DOHH2 (cell line): ENCODE results near the gene NPEPL1.

Experiments used
- H3F3A ChIP-seq: fragments of 200-600 bp; sonication (generic), shearing (Covaris generic); 2 replicates; pipeline ENCODE4 v1.6.0; 2016; ENCODE audit warnings: antibody characterized with exemption, mild to moderate bottlenecking; ENCODE audit not compliant: control insufficient read depth, insufficient read depth
- H3K27ac ChIP-seq: fragments of 200-600 bp; sonication (generic); 2 replicates; pipeline ENCODE4 v1.5.1; 2014; ENCODE audit warnings: low read depth, mild to moderate bottlenecking, low read length, moderate library complexity
- H3K27me3 ChIP-seq: fragments of 200-600 bp; sonication (generic); 2 replicates; pipeline ENCODE4 v1.6.1; 2014; ENCODE audit warnings: mild to moderate bottlenecking, low read length, mixed read lengths; ENCODE audit not compliant: control insufficient read depth
- H3K36me3 ChIP-seq: fragments of 200-600 bp; sonication (generic); 2 replicates; pipeline ENCODE4 v1.6.1; 2014; ENCODE audit warnings: mild to moderate bottlenecking, low read length, moderate library complexity, mixed read lengths; ENCODE audit not compliant: control insufficient read depth
- H3K4me1 ChIP-seq: fragments of 200-600 bp; sonication (generic); 2 replicates; pipeline ENCODE4 v1.6.1; 2014; ENCODE audit warnings: mild to moderate bottlenecking, low read length, mixed read lengths; ENCODE audit not compliant: control insufficient read depth
- H3K4me2 ChIP-seq: fragments of 200-600 bp; sonication (generic); 2 replicates; pipeline ENCODE4 v1.6.0; 2014; ENCODE audit warnings: mild to moderate bottlenecking, low read length, moderate library complexity
- H3K4me3 ChIP-seq: fragments of 200-600 bp; sonication (generic); 2 replicates; pipeline ENCODE4 v1.5.1; 2014; ENCODE audit warnings: mild to moderate bottlenecking, low read length, mixed read lengths
- H3K79me2 ChIP-seq: fragments of 200-600 bp; sonication (generic); 2 replicates; pipeline ENCODE4 v1.6.1; 2014; ENCODE audit warnings: mild to moderate bottlenecking, low read length, mixed read lengths; ENCODE audit not compliant: control insufficient read depth
- H3K9me2 ChIP-seq: fragments of 200-600 bp; sonication (generic); replicated peaks from 2 replicates; pipeline ENCODE4 v1.6.1; 2014; ENCODE audit warnings: mild to moderate bottlenecking, low read length, mixed read lengths; ENCODE audit not compliant: control insufficient read depth
- H3K9me3 ChIP-seq: fragments of 200-600 bp; sonication (generic); 2 replicates; pipeline ENCODE4 v1.6.1; 2014; ENCODE audit warnings: antibody characterized with exemption, low read length, mixed read lengths; ENCODE audit not compliant: control insufficient read depth, insufficient read depth
- H4K20me1 ChIP-seq: fragments of 200-600 bp; sonication (generic); 2 replicates; pipeline ENCODE4 v1.6.0; 2014; ENCODE audit warnings: low read depth, mild to moderate bottlenecking, antibody characterized with exemption, low read length, moderate library complexity; ENCODE audit not compliant: control insufficient read depth, insufficient read depth
- EZH2phosphoT487 ChIP-seq: fragments of 200-600 bp; sonication (generic); IDR thresholded peaks from 2 replicates; pipeline ENCODE4 v1.6.1; 2017; ENCODE audit warnings: borderline replicate concordance, mild to moderate bottlenecking, antibody characterized with exemption, low read length, moderate library complexity, mixed read lengths
- TF ChIP-seq, protein P1 (sequence below): fragments of 200-600 bp; sonication (generic); IDR thresholded peaks from one replicate; pipeline ENCODE4 v1.5.1; 2014; ENCODE audit warnings: antibody characterized with exemption, mild to moderate bottlenecking, low read depth, low read length; ENCODE audit not compliant: poor library complexity, severe bottlenecking

The NPEPL1 gene

DNA sequence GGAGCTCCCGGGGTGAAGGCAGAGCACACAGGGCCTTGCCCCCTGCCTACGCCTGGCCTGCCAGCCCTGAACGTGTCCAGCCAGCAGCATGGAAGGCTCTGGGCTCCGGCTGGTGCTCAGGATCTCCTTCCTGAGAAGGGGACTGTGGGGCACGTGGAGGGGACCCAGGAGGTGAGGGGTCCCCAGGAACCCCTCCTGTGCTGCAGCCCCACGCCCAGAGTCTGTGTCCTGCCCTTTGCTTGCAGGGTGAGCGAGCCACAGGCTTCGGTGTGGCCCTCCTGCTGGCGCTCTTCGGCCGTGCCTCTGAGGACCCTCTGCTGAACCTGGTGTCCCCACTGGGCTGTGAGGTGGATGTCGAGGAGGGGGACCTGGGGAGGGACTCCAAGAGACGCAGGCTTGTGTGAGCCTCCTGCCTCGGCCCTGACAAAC is 22.3 kb downstream of the NPEPL1 start:
- Histone ChIP-seq H3K27me3 (no peaks in the 10 kb centered on the region), H4K20me1 (no peaks in the 10 kb centered on the region), H3K79me2 (no peaks in the 10 kb centered on the region), H3K36me3 (no peaks in the 10 kb centered on the region), H3K4me2 (no peak overlapping the region), H3K9me3 (no peaks in the 10 kb centered on the region), H3F3A (no peaks in the 10 kb centered on the region), H3K4me3 (no peak overlapping the region), H3K27ac (no peak overlapping the region), H3K9me2 (no peaks in the 10 kb centered on the region), H3K4me1 (no peaks in the 10 kb centered on the region)
- TF ChIP-seq, protein P1, sequence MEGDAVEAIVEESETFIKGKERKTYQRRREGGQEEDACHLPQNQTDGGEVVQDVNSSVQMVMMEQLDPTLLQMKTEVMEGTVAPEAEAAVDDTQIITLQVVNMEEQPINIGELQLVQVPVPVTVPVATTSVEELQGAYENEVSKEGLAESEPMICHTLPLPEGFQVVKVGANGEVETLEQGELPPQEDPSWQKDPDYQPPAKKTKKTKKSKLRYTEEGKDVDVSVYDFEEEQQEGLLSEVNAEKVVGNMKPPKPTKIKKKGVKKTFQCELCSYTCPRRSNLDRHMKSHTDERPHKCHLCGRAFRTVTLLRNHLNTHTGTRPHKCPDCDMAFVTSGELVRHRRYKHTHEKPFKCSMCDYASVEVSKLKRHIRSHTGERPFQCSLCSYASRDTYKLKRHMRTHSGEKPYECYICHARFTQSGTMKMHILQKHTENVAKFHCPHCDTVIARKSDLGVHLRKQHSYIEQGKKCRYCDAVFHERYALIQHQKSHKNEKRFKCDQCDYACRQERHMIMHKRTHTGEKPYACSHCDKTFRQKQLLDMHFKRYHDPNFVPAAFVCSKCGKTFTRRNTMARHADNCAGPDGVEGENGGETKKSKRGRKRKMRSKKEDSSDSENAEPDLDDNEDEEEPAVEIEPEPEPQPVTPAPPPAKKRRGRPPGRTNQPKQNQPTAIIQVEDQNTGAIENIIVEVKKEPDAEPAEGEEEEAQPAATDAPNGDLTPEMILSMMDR = no peak
- no peak for TF ChIP-seq EZH2phosphoT487

DNA sequence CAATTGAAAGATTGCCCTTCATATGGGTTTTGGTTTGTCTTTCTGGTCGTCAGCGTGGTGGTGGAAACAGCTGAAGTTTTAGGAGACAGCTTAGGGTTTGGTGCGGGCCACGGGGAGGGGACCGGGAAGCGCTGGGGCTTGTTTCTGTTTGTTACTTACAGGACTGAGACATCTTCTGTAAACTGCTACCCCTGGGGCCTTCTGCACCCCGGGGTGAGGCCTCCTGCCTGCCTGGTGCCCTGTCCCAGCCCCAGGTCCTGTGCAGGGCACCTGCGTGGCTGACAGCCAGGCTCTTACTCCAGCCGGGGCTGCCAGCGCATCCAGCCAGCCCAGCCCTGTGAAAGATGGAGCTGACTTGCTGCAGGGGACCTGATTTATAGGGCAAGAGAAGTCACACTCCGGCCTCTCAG is 22.8 kb downstream of the NPEPL1 start:
- Histone ChIP-seq H3F3A (no peaks in the 10 kb centered on the region), H4K20me1 (no peaks in the 10 kb centered on the region), H3K27ac (no peak overlapping the region), H3K4me1 (no peaks in the 10 kb centered on the region), H3K4me3 (no peak overlapping the region), H3K27me3 (no peaks in the 10 kb centered on the region), H3K36me3 (no peaks in the 10 kb centered on the region), H3K4me2 (no peak overlapping the region), H3K9me3 (no peaks in the 10 kb centered on the region), H3K9me2 (no peaks in the 10 kb centered on the region), H3K79me2 (no peaks in the 10 kb centered on the region)
- TF ChIP-seq, protein P1 = no peak
- no peak for TF ChIP-seq EZH2phosphoT487

DNA sequence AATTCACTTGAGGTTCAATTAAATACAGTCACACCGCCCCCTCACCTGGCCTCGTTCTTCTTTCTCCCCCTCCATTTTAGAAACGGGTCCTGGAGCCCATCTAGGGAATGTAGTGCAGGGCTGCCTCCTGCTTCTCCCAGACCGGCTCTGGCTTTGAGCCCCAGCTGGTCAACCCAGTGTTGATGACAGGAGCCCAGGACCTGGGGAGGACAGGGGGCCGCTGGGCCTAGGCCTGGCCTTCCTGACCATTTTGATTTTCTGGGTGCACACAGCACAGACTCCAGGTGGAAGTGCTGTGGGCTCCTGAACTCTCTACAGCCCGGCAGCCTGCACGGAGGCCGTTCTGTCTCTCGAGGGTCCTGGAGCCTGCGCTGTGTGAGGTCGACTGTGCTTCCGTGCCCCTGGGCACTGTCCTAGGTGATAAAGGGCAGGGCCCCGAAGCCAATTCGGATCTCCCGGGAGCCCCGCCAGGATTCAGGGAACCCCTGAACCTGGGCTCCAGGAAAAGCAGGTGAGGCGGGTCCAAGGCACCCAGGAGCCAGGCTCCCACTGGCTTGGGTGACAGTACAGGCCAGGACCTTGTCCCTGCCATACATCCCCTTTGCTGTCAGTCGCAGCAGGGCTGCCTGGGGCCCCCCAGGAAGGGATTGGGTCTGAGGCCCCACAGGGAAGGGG is 23.3 kb downstream of the NPEPL1 start:
- H3K4me1 ChIP-seq = no peaks in the 10 kb centered on the region
- no peak overlapping the region for H3K4me3 ChIP-seq
- H3K27ac ChIP-seq = no peak overlapping the region
- no peak for TF ChIP-seq EZH2phosphoT487
- TF ChIP-seq, protein P1 = no peak
- no peaks in the 10 kb centered on the region for H4K20me1 ChIP-seq
- H3K9me3 ChIP-seq = no peaks in the 10 kb centered on the region
- H3K9me2 ChIP-seq = no peaks in the 10 kb centered on the region
- H3K27me3 ChIP-seq = no peaks in the 10 kb centered on the region
- no peaks in the 10 kb centered on the region for H3F3A ChIP-seq
- H3K4me2 ChIP-seq = no peak overlapping the region
- no peaks in the 10 kb centered on the region for H3K36me3 ChIP-seq
- no peaks in the 10 kb centered on the region for H3K79me2 ChIP-seq
